LNCAP (cell line): ENCODE data around the gene PLEKHB2.

Source experiments
- CTCF ChIP-seq: fragments of 450-650 bp; IDR thresholded peaks from 2 replicates; pipeline ENCODE4 v1.5.1; 2017; ENCODE audit warnings: mild to moderate bottlenecking

PLEKHB2 gene

GRCh38 chr2:131123192-131123591, 18.1 kb downstream of the PLEKHB2 start:
- TF ChIP-seq CTCF, result no peak

GRCh38 chr2:131125195-131125757, 20.1 kb downstream of the PLEKHB2 start:
- no peak for TF ChIP-seq CTCF

- TF ChIP-seq CTCF, result no peak
These were observed 21.3 kb downstream of the PLEKHB2 start for GRCh38 chr2:131126436-131126835.

GRCh38 chr2:131127076-131127475, 21.9 kb downstream of the PLEKHB2 start:
- TF ChIP-seq CTCF, result no peak

GRCh38 chr2:131127981-131128380, 22.8 kb downstream of the PLEKHB2 start:
- TF ChIP-seq CTCF, result no peak

- no peak for TF ChIP-seq CTCF
These were observed 25.1 kb downstream of the PLEKHB2 start for GRCh38 chr2:131130298-131130596.

- no peak for TF ChIP-seq CTCF
These were observed 27.6 kb downstream of the PLEKHB2 start for GRCh38 chr2:131132729-131133128.

GRCh38 chr2:131140581-131140980, 35.4 kb downstream of the PLEKHB2 start:
- TF ChIP-seq CTCF, result no peak
